ENCODE data around the gene GBX2. TPM values are rescaled to one million over a fixed set of nuclear protein-coding genes. Genes with fewer than 3 reads are reported as not detected.

Gene GBX2
- total RNA-seq, 1 experiment from 2014 or later: 0.40 TPM

- peak; percentile 70 for DNase-seq (ENCODE audit: low read depth)
These were observed 12.8 kb upstream of the GBX2 start for GRCh38 chr2:236180831-236181453.

GRCh38 chr2:236180076-236180816, 12.1 kb upstream of the GBX2 start:
- peak; percentile 55 for DNase-seq (ENCODE audit: low read depth)

- DNase-seq (ENCODE audit: low read depth): no peak
These were observed 11.3 kb upstream of the GBX2 start for GRCh38 chr2:236179236-236180075.

- DNase-seq (ENCODE audit: low read depth): no peak
These were observed 10.7 kb upstream of the GBX2 start for GRCh38 chr2:236178890-236179235.

- peak; percentile 51 for DNase-seq (ENCODE audit: low read depth)
These were observed 10.0 kb upstream of the GBX2 start for GRCh38 chr2:236177967-236178889.

GRCh38 chr2:236177604-236177966, 9.4 kb upstream of the GBX2 start:
- no peak for DNase-seq (ENCODE audit: low read depth)

GRCh38 chr2:236176951-236177350, 8.8 kb upstream of the GBX2 start:
- no peak for DNase-seq (ENCODE audit: low read depth)

GRCh38 chr2:236176417-236176816, 8.2 kb upstream of the GBX2 start:
- DNase-seq (ENCODE audit: low read depth): no peak

- no peak for DNase-seq (ENCODE audit: low read depth)
These were observed 7.5 kb upstream of the GBX2 start for GRCh38 chr2:236175548-236176150.

GRCh38 chr2:236173729-236174607, 5.8 kb upstream of the GBX2 start:
- DNase-seq (ENCODE audit: low read depth): no peak

- no peak for DNase-seq (ENCODE audit: low read depth)
These were observed 5.0 kb upstream of the GBX2 start for GRCh38 chr2:236173036-236173728.

GRCh38 chr2:236172255-236173035, 4.3 kb upstream of the GBX2 start:
- no peak for DNase-seq (ENCODE audit: low read depth)

GRCh38 chr2:236171680-236172254, 3.6 kb upstream of the GBX2 start:
- no peak for DNase-seq (ENCODE audit: low read depth)

- DNase-seq (ENCODE audit: low read depth): no peak
These were observed 3.0 kb upstream of the GBX2 start for GRCh38 chr2:236171181-236171679.

- no peak for DNase-seq (ENCODE audit: low read depth)
These were observed 2.5 kb upstream of the GBX2 start for GRCh38 chr2:236170590-236171165.

GRCh38 chr2:236169741-236170589, 1.8 kb upstream of the GBX2 start:
- no peak for DNase-seq (ENCODE audit: low read depth)

Data from LHCN-M2 (cell line).